ENCODE measurements around the gene CIAO3.

CIAO3 gene

GRCh38 chr16:734208-734980 lies 6.4 kb downstream of the CIAO3 start:
- no peak for DNase-seq

GRCh38 chr16:733382-734207 lies 7.2 kb downstream of the CIAO3 start:
- DNase-seq = no peak

GRCh38 chr16:732936-733335 lies 7.9 kb downstream of the CIAO3 start:
- no peak for DNase-seq

GRCh38 chr16:732332-732731 lies 8.5 kb downstream of the CIAO3 start:
- no peak for DNase-seq

- no peak for DNase-seq
These were observed 9.9 kb downstream of the CIAO3 start for GRCh38 chr16:730666-731509.

GRCh38 chr16:729768-730665 lies 10.8 kb downstream of the CIAO3 start:
- DNase-seq = no peak

GRCh38 chr16:728890-729744 lies 11.7 kb downstream of the CIAO3 start:
- no peak for DNase-seq

GRCh38 chr16:728131-728889 lies 12.5 kb downstream of the CIAO3 start:
- DNase-seq = peak; percentile 41

- DNase-seq = no peak
These were observed 13.4 kb downstream of the CIAO3 start for GRCh38 chr16:727291-727977.

- no peak for DNase-seq
These were observed 14.1 kb downstream of the CIAO3 start, which contains the start of the genes CCDC78 and HAGHL for GRCh38 chr16:726438-727290. TSS of gene CCDC78 (minus strand) at chr16:726443. CDS start at chr16:726367, 76 bp downstream. TSS of gene HAGHL (plus strand) at chr16:727106. CDS start at chr16:727510, 404 bp downstream.

- no peak for DNase-seq
These were observed 14.7 kb downstream of the CIAO3 start for GRCh38 chr16:726188-726437.

GRCh38 chr16:725463-726187 lies 15.2 kb downstream of the CIAO3 start:
- no peak for DNase-seq

GRCh38 chr16:725041-725376 lies 15.8 kb downstream of the CIAO3 start:
- DNase-seq = no peak

GRCh38 chr16:724188-725040 lies 16.4 kb downstream of the CIAO3 start:
- no peak for DNase-seq

- DNase-seq = no peak
These were observed 17.1 kb downstream of the CIAO3 start for GRCh38 chr16:723695-724094.

GRCh38 chr16:722835-723633 lies 17.8 kb downstream of the CIAO3 start:
- no peak for DNase-seq

All from amniotic stem cell (primary cell).